GM19395 (cell line): ENCODE results near the gene RAB9A.
"Not testable (repeated sequence)": the region's sequence is repeated elsewhere in the genome, so short reads cannot be mapped to it uniquely, and the experiment has no call there.

Source experiments
- ATAC-seq: cut with Tn5 transposase; IDR thresholded peaks from one replicate; pipeline ENCODE4 v1.9.1; 2021; ENCODE audit warnings: mild to moderate bottlenecking, moderate library complexity; ENCODE audit not compliant: unreplicated experiment

Gene RAB9A

DNA sequence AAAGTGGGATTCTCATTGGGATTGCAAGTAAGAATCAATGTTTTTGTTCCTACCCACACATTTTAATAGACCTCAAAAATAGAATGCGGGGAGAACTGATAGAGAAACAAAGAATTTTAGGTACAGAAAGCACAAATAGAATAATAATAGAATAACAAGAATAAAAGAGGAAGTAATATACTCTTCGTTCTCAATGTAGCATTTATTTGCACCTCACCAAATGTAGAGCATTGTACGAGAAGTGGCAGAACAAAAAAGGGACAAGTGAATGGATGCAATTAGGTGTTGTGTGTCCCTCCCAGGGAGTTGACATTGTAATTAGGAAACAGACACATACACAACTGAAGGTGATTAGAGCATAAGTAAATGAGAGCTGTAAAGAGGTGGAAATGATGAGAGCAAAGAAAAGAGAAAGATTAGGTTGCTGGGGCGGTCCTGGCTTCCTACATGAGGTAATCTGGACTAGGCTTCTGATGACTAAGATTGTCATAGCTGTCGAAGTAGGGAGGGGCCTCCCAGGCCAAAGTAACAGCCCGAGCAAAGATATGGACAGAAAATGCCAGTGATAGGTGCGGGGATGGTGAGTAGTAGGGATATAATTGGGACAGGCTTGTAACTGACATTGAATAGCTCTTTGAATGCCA is 10.4 kb downstream of the RAB9A start:
- ATAC-seq = peak; percentile 66

DNA sequence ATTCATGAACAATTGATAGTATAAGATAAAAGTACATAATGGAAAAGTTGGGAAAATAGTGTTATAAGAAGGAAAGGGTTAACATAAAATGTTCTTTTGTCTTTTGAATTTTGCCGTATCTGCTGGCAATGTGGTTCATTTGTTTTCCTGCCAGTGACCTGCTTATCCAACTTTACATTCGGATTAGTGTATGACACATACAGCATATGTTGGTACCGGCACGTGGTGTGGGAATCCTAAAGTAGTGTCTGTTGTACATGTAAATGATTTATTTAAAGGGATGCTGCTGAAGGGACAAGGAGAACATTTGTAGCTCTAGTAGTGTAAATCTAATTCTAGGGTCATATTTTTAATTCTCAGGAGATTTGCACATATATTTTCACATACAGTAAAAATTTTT is 11.5 kb downstream of the RAB9A start:
- ATAC-seq = no peak

DNA sequence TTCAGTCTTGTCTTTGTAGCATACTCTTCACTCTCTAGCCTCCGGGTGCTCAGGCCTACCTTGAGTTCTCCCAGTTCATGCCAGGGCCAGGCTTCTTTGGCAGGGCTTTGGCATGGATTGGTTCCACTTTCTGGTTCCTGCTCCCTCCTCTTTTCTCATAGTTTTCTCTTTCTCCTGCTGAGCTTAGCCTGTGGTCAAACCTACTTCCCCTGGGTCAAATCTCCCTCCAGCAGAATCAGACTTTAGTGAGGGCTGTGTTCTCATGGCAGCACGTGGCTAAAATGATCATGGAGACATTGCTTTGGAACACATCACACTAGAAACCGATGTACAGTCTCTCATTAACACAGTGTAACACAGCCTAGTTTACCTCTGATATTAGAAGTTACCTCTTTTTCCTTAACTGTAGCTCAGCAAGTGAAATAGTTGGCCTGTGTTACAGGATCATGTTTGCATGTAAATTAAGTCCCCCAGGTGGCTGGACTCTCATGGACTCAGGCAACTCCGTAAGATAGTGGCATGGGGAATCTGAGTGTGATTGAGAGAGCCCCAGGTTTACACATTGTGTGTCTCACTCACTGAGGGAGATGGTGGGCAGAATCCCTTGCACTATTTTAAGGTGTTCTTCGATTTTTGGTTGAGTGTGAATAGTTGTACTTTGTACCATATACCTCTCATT is 13.3 kb downstream of the RAB9A start:
- no peak for ATAC-seq

DNA sequence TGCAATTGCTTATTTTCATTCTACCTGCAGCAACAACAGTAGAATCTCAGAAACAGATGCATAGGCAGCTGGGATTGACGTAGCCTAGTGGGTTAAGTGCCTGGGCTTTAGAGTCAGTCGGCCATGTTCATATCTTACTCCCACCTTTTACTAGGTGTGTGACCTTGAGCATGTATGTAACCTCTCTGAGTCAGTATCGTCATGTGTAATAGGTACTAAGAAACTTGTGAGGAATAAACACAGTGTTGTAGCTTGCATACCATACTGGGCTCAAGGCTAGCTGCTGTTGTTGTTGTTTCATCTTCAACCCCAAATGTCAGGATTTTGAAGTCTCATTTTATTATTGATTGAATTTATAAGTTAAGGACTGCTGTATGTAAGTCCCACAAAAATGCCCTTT is 14.2 kb downstream of the RAB9A start:
- no peak for ATAC-seq

DNA sequence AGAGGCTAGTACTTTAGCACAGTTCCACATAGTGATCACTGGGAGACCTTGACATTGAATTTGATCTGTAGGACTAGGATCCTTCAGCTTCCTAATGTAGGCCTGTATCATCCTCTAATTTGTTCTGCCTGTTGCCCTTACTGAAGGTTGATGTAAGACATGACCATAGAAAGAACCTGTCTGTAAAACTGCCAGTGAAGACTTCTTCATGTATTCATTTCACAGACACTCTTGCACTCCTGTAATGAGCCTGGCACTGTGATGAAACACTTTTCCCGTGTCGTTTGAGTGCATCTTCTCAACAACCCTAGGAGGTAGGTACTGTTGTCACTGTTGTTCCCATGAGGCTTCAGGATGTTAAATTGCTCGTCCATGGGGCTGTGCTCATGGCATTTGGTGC is 14.7 kb downstream of the RAB9A start:
- no peak for ATAC-seq

DNA sequence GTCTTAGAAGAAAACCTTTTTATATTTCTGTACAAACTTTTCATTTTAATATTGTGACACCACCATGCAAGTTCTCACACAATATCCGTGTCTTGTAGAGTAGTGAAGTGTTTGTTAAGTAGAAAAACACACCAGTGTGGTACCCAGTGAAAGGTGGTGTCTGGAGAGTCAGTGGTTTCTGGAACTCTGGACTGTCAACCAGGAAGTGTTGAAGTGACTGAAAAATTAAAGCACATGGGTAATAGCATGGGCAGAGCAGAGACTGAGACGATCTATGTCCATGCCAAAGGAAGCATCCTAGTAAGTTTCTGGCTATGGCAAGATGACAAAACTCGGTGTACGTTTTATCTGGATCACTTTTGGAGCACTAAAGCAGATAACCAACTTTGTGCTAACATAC is 22.2 kb downstream of the RAB9A start:
- ATAC-seq = no peak

DNA sequence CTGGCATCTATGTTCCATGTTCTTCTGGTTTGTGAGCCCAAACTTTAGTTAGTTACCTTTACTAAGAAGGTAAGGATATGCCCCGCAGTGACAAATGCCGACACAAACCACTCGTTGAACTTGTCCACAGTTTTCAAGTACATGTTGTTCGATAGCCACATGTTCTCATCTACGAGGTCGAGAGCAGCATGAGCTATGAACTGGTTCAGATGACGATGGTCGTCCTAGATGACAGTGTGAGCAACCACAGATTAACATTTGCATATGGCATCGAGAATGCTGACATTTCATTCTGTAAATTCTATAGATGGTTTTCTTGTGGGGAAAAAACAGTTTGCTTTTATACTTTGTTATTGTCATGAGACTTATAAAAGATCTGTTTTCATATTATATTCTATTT is 27.5 kb downstream of the RAB9A start:
- no peak for ATAC-seq

DNA sequence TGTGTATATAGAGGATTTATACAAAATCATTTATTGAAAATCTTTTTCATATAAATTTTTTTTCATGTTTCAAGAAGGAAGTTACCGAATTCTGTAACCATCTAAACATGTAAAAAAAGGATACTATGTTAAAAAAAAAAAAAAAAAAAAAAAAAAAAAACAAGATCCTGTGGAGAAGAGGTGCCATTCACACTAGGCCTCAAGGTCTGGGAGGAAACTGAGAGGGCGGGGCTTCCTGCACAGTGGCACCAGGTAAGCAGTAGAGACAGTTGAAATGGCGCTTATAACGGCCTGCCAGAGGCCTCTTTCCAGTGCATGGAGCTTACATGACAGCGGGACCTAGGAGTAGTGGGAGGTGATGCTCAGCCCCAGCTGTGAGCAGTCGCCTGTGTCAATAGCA is 28.0 kb downstream of the RAB9A start:
- ATAC-seq = no peak

DNA sequence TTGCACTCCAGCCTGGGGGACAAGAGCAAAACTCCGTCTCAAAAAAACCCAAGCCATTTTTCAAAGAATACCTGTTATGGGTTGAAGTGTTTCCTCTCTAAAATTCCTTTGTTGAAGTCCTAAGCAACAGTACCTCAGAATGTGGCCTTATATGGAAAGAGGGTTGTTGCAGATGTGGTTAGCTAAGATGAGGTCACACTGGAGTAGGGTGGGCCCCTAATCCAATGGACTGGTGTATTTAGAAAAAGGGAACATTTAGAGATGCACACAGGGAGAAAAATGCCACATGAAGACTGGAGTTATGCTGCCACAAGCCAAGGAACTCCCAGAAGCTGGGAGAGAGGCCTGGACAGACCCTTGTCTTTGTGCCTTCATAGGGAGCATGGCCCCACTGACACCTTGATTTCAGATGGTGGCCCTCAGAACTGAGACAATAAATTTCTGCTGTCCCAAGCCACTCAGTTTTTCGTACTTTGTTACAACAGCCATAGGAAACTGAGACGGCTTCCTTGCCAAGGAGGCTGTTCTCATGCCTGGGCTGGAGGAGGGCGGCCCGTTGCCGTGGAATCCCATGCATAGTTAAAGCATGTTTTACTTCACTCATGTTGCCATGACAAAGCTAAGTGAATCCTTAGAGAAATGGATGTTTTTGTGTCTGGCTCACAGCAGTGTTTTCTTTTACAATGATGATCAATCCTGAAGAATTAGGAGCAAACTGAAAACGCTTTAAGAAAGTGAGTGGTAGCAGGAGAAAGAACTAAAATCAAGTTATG is 29.0 kb downstream of the RAB9A start:
- ATAC-seq = no peak

DNA sequence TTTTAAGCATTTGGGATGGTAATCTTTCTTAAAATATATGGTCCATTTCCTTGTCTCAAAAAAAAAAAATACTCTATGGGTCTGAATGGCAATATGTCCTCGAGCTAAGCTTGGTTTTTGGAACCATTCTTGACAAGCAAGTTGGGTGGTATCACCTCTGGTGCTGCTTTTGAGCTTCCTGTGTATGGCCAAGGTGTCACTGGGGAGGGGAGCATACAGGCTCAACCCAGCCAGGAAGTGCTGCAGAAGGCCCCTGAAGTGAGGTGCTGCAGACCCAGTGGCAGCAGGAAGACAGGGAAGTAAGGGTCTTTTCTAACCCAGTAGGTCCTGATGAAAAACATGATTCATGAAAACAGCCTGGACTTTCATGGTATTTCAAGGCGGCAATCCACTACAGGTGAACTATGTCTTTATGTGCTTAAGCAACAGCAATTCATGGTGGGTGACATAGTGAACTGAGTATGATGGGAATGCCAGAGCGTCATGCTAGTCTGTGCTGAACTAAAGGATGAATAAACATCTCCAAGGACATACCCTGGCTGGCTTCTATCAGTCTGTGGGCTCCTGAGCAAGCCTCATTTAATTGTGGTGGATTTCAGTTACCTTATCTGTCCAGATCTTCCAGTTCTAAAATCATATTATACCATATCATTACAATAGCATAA is 30.4 kb downstream of the RAB9A start:
- ATAC-seq = no peak

DNA sequence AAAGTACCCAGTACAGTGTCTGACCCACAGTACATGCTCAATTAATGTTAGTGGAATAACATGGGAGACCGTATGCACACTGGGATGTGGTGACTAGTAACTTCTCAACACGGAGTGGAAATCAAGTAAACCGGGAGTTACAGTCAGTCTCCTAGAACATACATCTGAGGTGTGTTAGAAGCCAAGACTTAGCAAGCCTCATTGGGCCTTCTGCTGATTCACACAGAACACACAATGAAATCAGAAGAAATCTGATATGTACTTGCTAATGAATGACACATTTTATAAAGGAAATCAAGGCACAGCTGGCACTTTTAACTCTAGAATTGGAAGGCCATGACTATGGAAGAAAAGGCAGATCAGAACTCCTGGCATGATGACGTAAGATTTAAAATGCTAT is 32.4 kb downstream of the RAB9A start:
- no peak for ATAC-seq

DNA sequence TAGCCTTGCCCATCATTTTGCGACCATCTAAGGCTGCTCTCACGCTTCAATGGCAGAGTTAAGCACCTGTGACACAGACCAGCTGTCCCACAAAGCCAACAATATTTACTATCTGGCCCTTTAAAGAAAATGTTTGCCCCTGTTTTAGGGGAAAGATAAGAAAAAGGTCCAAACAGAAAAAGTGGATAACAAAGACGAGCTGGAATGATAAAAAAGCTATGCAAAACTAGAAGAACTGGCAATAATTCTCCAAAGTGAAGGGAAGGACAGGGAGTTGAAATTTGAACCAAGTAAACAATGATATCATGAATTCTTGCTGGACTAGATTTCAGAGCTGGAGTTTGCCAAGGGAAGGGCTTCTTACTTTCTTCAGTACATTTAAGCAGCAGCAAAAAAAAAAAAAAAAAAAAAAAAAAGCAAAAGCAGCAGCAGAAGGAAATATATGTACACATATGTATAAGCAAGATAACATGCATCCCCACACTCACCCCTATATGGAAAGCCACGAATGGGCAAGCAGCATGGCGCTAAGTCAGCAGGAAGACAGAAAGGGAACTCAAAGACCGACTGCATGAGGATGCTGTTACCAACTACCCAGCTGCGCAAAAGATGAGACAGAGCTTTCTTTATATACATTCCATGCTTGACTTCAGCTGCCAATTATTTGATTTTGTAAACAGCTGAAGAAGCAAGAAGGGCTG is 33.0 kb downstream of the RAB9A start:
- ATAC-seq = no peak

DNA sequence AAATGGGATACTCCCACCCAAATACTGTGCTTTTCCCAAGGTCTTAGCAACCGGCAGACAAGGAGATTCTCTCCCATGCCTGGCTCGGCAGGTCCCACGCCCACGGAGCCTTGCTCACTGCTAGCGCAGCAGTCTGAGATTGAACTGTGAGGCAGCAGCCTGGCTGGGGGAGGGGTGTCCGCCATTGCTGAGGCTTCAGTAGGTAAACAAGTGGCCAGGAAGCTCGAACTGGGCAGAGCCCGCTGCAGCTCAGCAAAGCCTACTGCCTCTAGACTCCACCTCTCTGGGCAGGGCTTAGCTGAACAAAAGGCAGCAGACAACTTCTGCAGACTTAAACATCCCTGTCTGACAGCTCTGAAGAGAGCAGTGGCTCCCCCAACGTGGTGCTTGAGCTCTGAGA is 36.0 kb downstream of the RAB9A start:
- not testable (repeated sequence) for ATAC-seq

DNA sequence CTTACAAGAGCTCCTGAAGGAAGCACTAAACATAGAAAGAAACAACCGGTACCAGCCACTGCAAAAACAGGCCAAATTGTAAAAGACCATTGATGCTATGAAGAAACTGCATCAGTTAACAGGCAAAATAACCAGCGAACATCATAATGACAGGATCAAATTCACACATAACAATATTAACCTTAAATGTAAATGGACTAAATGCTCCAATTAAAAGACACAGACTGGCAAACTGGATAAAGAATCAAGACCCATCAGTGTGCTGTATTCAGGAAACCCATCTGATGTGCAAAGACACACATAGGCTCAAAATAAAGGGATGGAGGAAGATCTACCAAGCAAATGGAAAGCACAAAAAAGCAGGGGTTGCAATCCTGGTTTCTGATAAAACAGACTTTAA is 37.7 kb downstream of the RAB9A start:
- not testable (repeated sequence) for ATAC-seq

DNA sequence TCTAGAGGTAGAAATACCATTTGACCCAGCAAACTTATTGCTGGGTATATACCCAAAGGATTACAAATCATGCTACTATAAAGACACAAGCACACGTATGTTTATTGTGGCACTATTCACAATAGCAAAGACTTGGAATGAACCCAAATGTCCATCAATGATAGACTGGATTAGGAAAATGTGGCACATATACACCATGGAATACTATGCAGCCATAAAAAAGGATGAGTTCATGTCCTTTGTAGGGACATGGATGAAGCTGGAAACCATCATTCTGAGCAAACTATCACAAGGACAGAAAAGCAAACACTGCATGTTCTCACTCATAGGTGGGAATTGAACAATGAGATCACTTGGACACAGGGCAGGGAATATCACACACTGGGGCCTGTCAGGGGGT is 41.6 kb downstream of the RAB9A start:
- not testable (repeated sequence) for ATAC-seq

DNA sequence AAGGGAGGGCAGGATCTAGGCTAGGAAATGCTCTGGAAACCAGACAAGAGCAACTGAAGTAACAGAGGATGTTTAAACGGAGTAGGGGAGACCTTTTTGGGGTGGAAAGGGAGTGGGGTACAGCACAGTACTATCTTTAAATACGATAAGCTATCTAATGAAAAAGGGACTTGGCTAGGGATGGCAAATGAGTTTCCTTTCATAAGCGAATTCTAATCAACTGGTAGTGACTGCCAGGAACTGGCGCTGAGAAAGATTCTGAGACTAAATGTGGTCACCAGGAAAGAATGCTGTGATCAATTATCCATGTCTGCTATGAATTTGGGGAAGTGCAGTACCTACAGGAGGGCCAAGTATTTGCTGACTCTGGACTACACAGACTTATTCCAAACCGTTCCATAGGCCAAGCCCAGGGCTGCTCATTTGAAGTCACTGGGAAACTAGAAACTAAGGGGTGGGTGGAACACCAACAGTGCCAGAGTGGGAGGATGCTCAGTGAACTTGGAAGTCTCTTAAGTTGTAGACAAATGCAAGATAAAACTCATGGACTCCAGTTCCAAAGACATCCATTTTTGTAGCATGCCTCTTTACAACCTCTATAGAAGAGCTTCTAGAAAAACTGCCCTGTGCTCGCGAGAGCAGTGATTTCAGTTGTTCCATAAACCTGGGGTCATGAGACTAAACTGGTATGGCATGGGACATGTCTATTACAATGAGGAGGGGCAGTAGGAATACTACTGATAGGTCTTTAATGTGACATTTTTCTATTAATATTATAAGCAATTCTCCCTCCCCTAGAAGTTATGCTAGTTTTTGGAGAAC is 43.5 kb downstream of the RAB9A start:
- no peak for ATAC-seq

DNA sequence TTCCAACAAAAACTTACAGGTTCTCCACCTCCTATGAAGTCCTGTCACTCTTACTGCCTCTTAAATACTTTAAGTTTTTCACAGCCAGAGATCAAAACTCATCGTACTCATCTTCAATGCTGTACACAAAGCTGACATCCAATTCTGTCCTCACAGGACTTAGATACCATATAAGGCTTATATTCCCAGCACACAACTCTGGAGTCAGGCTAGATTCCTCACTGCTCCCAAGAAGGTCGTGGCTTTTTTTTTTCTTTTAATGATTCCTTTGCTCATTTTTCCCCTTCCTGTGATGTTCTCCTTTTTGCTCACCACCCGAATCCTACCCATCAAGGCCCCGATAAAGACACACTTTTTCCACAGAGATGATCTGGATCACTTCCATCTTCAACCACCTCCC is 44.6 kb downstream of the RAB9A start:
- ATAC-seq = no peak

DNA sequence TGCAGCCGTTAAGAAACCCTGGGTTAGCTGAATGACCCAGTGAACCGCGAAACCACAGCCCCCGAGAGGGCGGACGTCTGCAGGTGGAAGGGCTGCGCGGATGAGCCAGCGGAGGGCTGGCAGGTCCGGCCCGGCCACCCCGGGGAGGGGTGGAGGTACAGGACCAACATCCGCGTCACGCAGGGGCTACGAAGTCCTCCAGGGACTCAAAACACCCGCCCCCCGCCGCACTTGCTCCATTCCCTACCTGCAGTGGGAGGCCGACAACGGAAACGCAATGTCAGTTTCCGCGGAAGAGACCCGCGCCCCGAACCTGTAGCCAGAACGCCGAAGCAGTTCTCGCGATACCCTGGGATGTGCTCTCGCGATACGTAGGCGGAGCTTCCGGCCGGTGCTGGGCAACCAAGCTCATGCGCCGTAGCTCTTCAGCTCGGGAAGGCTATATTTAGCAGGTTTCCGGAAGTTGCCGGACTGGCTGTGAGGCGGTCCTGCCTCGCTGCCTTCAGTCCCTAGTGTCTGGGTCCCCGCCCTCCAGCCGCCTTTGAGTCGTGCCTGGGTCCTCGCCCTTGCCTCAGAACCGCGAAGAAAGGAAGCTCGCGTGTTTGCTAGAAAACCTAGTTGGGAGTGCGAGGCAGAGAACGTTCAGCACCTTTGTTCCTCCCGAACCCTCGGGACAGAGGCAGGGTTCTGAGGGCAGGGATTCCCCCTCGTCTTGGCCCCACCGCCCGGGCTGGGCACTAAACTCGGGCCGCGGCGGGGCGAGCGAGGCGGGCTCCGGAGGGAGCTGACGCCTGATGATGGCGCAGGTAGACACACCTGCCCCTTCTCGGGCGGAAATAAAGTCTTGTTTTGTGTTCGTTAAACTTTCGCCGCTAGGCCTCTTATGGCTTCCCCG is 45.6 kb downstream of the RAB9A start, which contains the start of the genes OFD1 and TRAPPC2:
OFD1 (plus strand) TSS at position 471 of the 895 bp plus-strand sequence; CDS start at position 795, 324 bp downstream.
TRAPPC2 (minus strand) TSS at position 343 of the 895 bp plus-strand sequence. CDS start 14,657 bp downstream, outside the sequence.
- peak; percentile 95 for ATAC-seq

DNA sequence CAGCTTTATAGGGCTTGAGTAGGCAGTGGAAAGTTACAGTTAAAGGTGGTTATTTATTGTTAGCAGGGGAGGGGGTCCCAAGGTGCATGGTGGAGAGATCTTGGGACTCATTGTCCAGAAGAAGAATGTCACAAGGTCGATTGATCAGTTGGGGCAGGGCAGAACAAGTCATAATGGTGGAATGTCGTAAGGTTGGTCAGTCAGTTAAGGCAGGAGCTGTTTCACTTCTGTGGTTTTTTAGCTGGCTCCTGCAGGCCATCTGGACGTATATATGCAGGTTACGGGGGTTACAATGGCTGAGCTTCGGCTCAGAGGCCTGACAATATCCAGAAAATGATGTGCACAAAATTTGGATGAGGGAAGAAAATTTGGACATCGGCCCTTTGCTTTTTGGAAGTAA is 52.8 kb downstream of the RAB9A start:
- ATAC-seq = no peak
